LNCaP clone FGC (cell line): ENCODE results near the gene CBLN4.

Source experiments
- DNase-seq: peaks from one replicate; pipeline ENCODE4 v3.0.0-alpha.2; 2011; ENCODE audit warnings: low read depth
- H3K4me3 ChIP-seq: 2 replicates; pipeline ENCODE4 v1.5.1; 2011; ENCODE audit warnings: mild to moderate bottlenecking, low read depth, low read length, control low read depth
- CTCF ChIP-seq: IDR thresholded peaks from 2 replicates; pipeline ENCODE4 v1.5.1; 2012; ENCODE audit warnings: mild to moderate bottlenecking; ENCODE audit not compliant: control insufficient read depth, insufficient read depth; ENCODE audit errors: extremely low read depth

The CBLN4 gene

GRCh38 chr20:55978550-55978949 lies 26.8 kb downstream of the CBLN4 start:
- no peak for DNase-seq
- no peak for TF ChIP-seq CTCF
- no peak overlapping the region for H3K4me3 ChIP-seq

GRCh38 chr20:55977690-55978459 lies 27.4 kb downstream of the CBLN4 start:
- no peak overlapping the region for H3K4me3 ChIP-seq
- no peak for DNase-seq
- TF ChIP-seq CTCF, result no peak

- DNase-seq, result no peak
- TF ChIP-seq CTCF, result no peak
- no peak overlapping the region for H3K4me3 ChIP-seq
These were observed 30.7 kb downstream of the CBLN4 start for GRCh38 chr20:55974491-55975202.

- no peak for TF ChIP-seq CTCF
- no peak for DNase-seq
- H3K4me3 ChIP-seq, result no peak overlapping the region
These were observed 40.5 kb downstream of the CBLN4 start for GRCh38 chr20:55964790-55965189.

- TF ChIP-seq CTCF, result no peak
- H3K4me3 ChIP-seq, result no peak overlapping the region
- peak; percentile 13 for DNase-seq
These were observed 43.7 kb downstream of the CBLN4 start for GRCh38 chr20:55961376-55962330.

- no peak for DNase-seq
- H3K4me3 ChIP-seq, result no peak overlapping the region
- TF ChIP-seq CTCF, result no peak
These were observed 52.1 kb downstream of the CBLN4 start for GRCh38 chr20:55953201-55953600.
